Stimulated activated CD4-positive, alpha-beta T cell treated with anti-CD3 and anti-CD28 coated beads, TNF-alpha, amount 100 ng/mL, for 1 hour (primary cell): ENCODE data around the gene NBAS.
"Not testable (repeated sequence)": the region's sequence is repeated elsewhere in the genome, so short reads cannot be mapped to it uniquely, and the experiment has no call there.

Source experiments
- DNase-seq, 3 donors: peaks; one replicate each; pipeline ENCODE4 v3.0.0-alpha.2; 2020; ENCODE audit warnings: low read depth in 3 of 3, low spot score in 1 of 3

The NBAS gene

GRCh38 chr2:15427987-15428386 lies 133.1 kb downstream of the NBAS start:
- DNase-seq, result no peak

- no peak for DNase-seq
These were observed 134.5 kb downstream of the NBAS start for GRCh38 chr2:15426606-15427005.

GRCh38 chr2:15425712-15426111 lies 135.4 kb downstream of the NBAS start:
- no peak for DNase-seq

- DNase-seq, result no peak
These were observed 139.4 kb downstream of the NBAS start for GRCh38 chr2:15421753-15422152.

GRCh38 chr2:15415748-15416147 lies 145.4 kb downstream of the NBAS start:
- DNase-seq, result no peak

- no peak for DNase-seq
These were observed 148.4 kb downstream of the NBAS start for GRCh38 chr2:15412779-15413178.

GRCh38 chr2:15412309-15412708 lies 148.8 kb downstream of the NBAS start:
- DNase-seq, result no peak

GRCh38 chr2:15410884-15411283 lies 150.2 kb downstream of the NBAS start:
- DNase-seq, result no peak

- DNase-seq, result no peak
These were observed 152.4 kb downstream of the NBAS start for GRCh38 chr2:15408759-15409158.

- no peak for DNase-seq
These were observed 153.5 kb downstream of the NBAS start for GRCh38 chr2:15407666-15408065.

- not testable (repeated sequence) for DNase-seq
These were observed 156.6 kb downstream of the NBAS start for GRCh38 chr2:15404511-15404910.

GRCh38 chr2:15400240-15400826 lies 160.8 kb downstream of the NBAS start:
- no peak for DNase-seq

GRCh38 chr2:15399241-15399640 lies 161.9 kb downstream of the NBAS start:
- DNase-seq, result no peak

- no peak for DNase-seq
These were observed 169.4 kb downstream of the NBAS start for GRCh38 chr2:15391751-15392150.

- no peak for DNase-seq
These were observed 171.2 kb downstream of the NBAS start for GRCh38 chr2:15389895-15390294.

- DNase-seq, result no peak
These were observed 171.8 kb downstream of the NBAS start for GRCh38 chr2:15389326-15389700.

- DNase-seq, result no peak
These were observed 172.5 kb downstream of the NBAS start for GRCh38 chr2:15388406-15389325.

- DNase-seq, result no peak
These were observed 175.9 kb downstream of the NBAS start for GRCh38 chr2:15385184-15385583.

GRCh38 chr2:15383695-15384350 lies 177.3 kb downstream of the NBAS start:
- no peak for DNase-seq

GRCh38 chr2:15378148-15378908 lies 182.8 kb downstream of the NBAS start:
- DNase-seq, result no peak

- DNase-seq, result no peak
These were observed 183.9 kb downstream of the NBAS start for GRCh38 chr2:15377202-15377601.
